H9 (cell line): Measurements from ENCODE around the gene CRY2. TPM values are rescaled to one million over a fixed set of nuclear protein-coding genes. Genes with fewer than 3 reads are reported as not detected.
"Not testable (repeated sequence)": the region's sequence is repeated elsewhere in the genome, so short reads cannot be mapped to it uniquely, and the experiment has no call there.

Experiments
- DNase-seq: peaks from one replicate; pipeline ENCODE4 v3.0.0-alpha.2; 2017
- H2AFZ ChIP-seq: one replicate; pipeline ENCODE4 v1.6.1; 2013; ENCODE audit warnings: mild to moderate bottlenecking, low read length, control low read depth, moderate library complexity
- H2AK5ac ChIP-seq: 2 replicates; pipeline ENCODE4 v1.6.1; 2013; ENCODE audit warnings: low read length, control low read depth, mixed read lengths; ENCODE audit not compliant: insufficient read length
- H2BK120ac ChIP-seq: one replicate; pipeline ENCODE4 v1.6.1; 2013; ENCODE audit warnings: low read depth, mild to moderate bottlenecking, low read length, control low read depth, inconsistent platforms; ENCODE audit not compliant: poor library complexity, severe bottlenecking
- H2BK12ac ChIP-seq: 2 replicates; pipeline ENCODE4 v1.6.1; 2013; ENCODE audit warnings: low read length, control low read depth, mixed read lengths, low read depth; ENCODE audit not compliant: insufficient read length
- H2BK15ac ChIP-seq: 2 replicates; pipeline ENCODE4 v1.6.1; 2013; ENCODE audit warnings: low read depth, low read length, control low read depth
- H2BK20ac ChIP-seq: one replicate; pipeline ENCODE4 v1.6.1; 2013; ENCODE audit warnings: low read depth, mild to moderate bottlenecking, low read length, control low read depth, inconsistent platforms; ENCODE audit not compliant: poor library complexity, severe bottlenecking
- H2BK5ac ChIP-seq: 2 replicates; pipeline ENCODE4 v1.6.1; 2013; ENCODE audit warnings: low read length, control low read depth, mixed read lengths; ENCODE audit not compliant: insufficient read length
- H3K14ac ChIP-seq: 2 replicates; pipeline ENCODE4 v1.6.1; 2013; ENCODE audit warnings: low read length, control low read depth; ENCODE audit not compliant: insufficient read depth
- H3K18ac ChIP-seq: 2 replicates; pipeline ENCODE4 v1.6.1; 2013; ENCODE audit warnings: low read depth, mild to moderate bottlenecking, mixed read lengths, low read length, control low read depth; ENCODE audit not compliant: insufficient read length
- H3K23ac ChIP-seq: 2 replicates; pipeline ENCODE4 v1.6.1; 2013; ENCODE audit warnings: low read length, control low read depth, mixed read lengths, low read depth; ENCODE audit not compliant: insufficient read length
- H3K23me2 ChIP-seq: 2 replicates; pipeline ENCODE4 v1.6.1; 2013; ENCODE audit warnings: low read depth, mild to moderate bottlenecking, mixed read lengths, low read length, control low read depth; ENCODE audit not compliant: insufficient read length, poor library complexity, severe bottlenecking
- H3K27ac ChIP-seq: 2 replicates; pipeline ENCODE4 v1.5.1; 2013; ENCODE audit warnings: low read length, control low read depth, mixed read lengths, low read depth; ENCODE audit not compliant: insufficient read length
- H3K27me3 ChIP-seq: 2 replicates; pipeline ENCODE4 v1.6.1; 2013; ENCODE audit warnings: low read length, control low read depth, inconsistent platforms; ENCODE audit not compliant: insufficient read depth
- H3K4ac ChIP-seq: 2 replicates; pipeline ENCODE4 v1.6.1; 2013; ENCODE audit warnings: low read depth, mild to moderate bottlenecking, control low read depth, inconsistent platforms, low read length, moderate library complexity
- H3K4me1 ChIP-seq: 2 replicates; pipeline ENCODE4 v1.6.1; 2013; ENCODE audit warnings: low read length, control low read depth, inconsistent platforms; ENCODE audit not compliant: insufficient read depth
- H3K4me2 ChIP-seq: 2 replicates; pipeline ENCODE4 v1.6.1; 2013; ENCODE audit warnings: low read length, control low read depth, mixed read lengths; ENCODE audit not compliant: insufficient read length, insufficient read depth
- H3K56ac ChIP-seq: 2 replicates; pipeline ENCODE4 v1.6.1; 2013; ENCODE audit warnings: low read depth, mild to moderate bottlenecking, mixed read lengths, low read length, control low read depth; ENCODE audit not compliant: insufficient read length
- H3K79me1 ChIP-seq: 2 replicates; pipeline ENCODE4 v1.6.1; 2013; ENCODE audit warnings: low read depth, mild to moderate bottlenecking, moderate library complexity, low read length, control low read depth, inconsistent platforms; ENCODE audit not compliant: insufficient read depth, poor library complexity, severe bottlenecking
- H3K79me2 ChIP-seq: 2 replicates; pipeline ENCODE4 v1.6.1; 2013; ENCODE audit warnings: low read length, control low read depth, inconsistent platforms; ENCODE audit not compliant: insufficient read depth
- H3K9ac ChIP-seq: 2 replicates; pipeline ENCODE4 v1.6.1; 2013; ENCODE audit warnings: low read length, control low read depth, mixed read lengths; ENCODE audit not compliant: insufficient read length; ENCODE audit errors: extremely low read depth
- H3K9me3 ChIP-seq: one replicate; pipeline ENCODE4 v1.6.1; 2013; ENCODE audit warnings: low read depth, low read length, inconsistent platforms; ENCODE audit not compliant: control insufficient read depth
- H3T11ph ChIP-seq: one replicate; pipeline ENCODE4 v1.6.1; 2013; ENCODE audit warnings: mild to moderate bottlenecking, low read length, control low read depth, inconsistent platforms
- H4K20me1 ChIP-seq: one replicate; pipeline ENCODE4 v1.6.1; 2013; ENCODE audit not compliant: control insufficient read depth, insufficient read length, insufficient read depth
- H4K5ac ChIP-seq: 2 replicates; pipeline ENCODE4 v1.6.1; 2013; ENCODE audit warnings: low read depth, mild to moderate bottlenecking, mixed read lengths, low read length, control low read depth; ENCODE audit not compliant: insufficient read length
- H4K8ac ChIP-seq: replicated peaks from 2 replicates; pipeline ENCODE4 v1.6.1; 2013; ENCODE audit warnings: low read length, control low read depth, mixed read lengths, low read depth; ENCODE audit not compliant: insufficient read length
- H4K91ac ChIP-seq: 2 replicates; pipeline ENCODE4 v1.6.1; 2013; ENCODE audit warnings: low read depth, mild to moderate bottlenecking, moderate library complexity, mixed read lengths, low read length, control low read depth; ENCODE audit not compliant: insufficient read length
- H3K27ac Mint-ChIP-seq, 3 experiments: 2 replicates in 2 of 3; 3 replicates in 1 of 3; pipeline ENCODE4 v1.8.0; 2020 to 2021; ENCODE audit warnings: mixed read lengths in 3 of 3, mild to moderate bottlenecking in 1 of 3, moderate library complexity in 1 of 3
- H3K27me3 Mint-ChIP-seq: 2 replicates; pipeline ENCODE4 v1.8.0; 2021; ENCODE audit warnings: low read depth, mild to moderate bottlenecking, moderate library complexity, mixed read lengths
- H3K36me3 Mint-ChIP-seq, 3 experiments: 2 replicates in 2 of 3; 3 replicates in 1 of 3; pipeline ENCODE4 v1.8.0; 2020 to 2021; ENCODE audit warnings: low read depth in 3 of 3, mixed read lengths in 3 of 3; ENCODE audit not compliant: insufficient read depth in 1 of 3
- H3K4me1 Mint-ChIP-seq, 2 experiments: 2 replicates each; pipeline ENCODE4 v1.8.0; 2020; ENCODE audit warnings: mixed read lengths in 2 of 2
- H3K4me3 Mint-ChIP-seq, 2 experiments: 2 replicates in 1 of 2; 3 replicates in 1 of 2; pipeline ENCODE4 v1.8.0; 2020 to 2021; ENCODE audit warnings: mild to moderate bottlenecking in 2 of 2, mixed read lengths in 2 of 2, moderate library complexity in 1 of 2
- H3K9me3 Mint-ChIP-seq, 2 experiments: 2 replicates in 1 of 2; 3 replicates in 1 of 2; pipeline ENCODE4 v1.8.0; 2020; ENCODE audit warnings: mild to moderate bottlenecking in 2 of 2, mixed read lengths in 2 of 2, moderate library complexity in 1 of 2
- CTCF ChIP-seq: fragments of 200-600 bp; sonication (generic); conservative IDR thresholded peaks from 3 replicates; pipeline ENCODE4 v1.8.0; 2021; ENCODE audit warnings: antibody characterized with exemption, mild to moderate bottlenecking
- WGBS: extraction: QIAGEN DNeasy Blood & Tissue Kit; methylation state at CpG from one replicate; pipeline ENCODE4 v1.1.7; 2013; ENCODE audit warnings: missing lambda C conversion rate, low lambda C conversion rate, mixed read lengths; ENCODE audit not compliant: insufficient read length; ENCODE audit errors: extremely low coverage; 5-methylcytosine and 5-hydroxymethylcytosine counted together
- total RNA-seq: library from RNA; stranded (reverse); gene quantifications from 2 replicates; pipeline ENCODE4 v1.2.1, GENCODE V29; 2021

Gene CRY2
- total RNA-seq, 1 experiment from 2014 or later, result 14.4 TPM

- no peak for DNase-seq
- Histone ChIP-seq H2BK120ac (no peak overlapping the region), H3K4ac (no peak overlapping the region), H3T11ph (no peak overlapping the region), H2BK5ac (no peak overlapping the region), H3K79me1 (no peaks in the 10 kb centered on the region), H3K23me2 (no peaks in the 10 kb centered on the region), H2BK12ac (no peak overlapping the region), H4K91ac (no peak overlapping the region), H3K18ac (no peak overlapping the region), H2BK15ac (no peak overlapping the region; the same call in 1 of the 2 replicates), H3K27me3 (no peaks in the 10 kb centered on the region), H2AK5ac (no peak overlapping the region), H2AFZ (no peak overlapping the region), H3K9ac (no peak overlapping the region), H2BK20ac (no peak overlapping the region), H3K4me1 (no peaks in the 10 kb centered on the region), H4K5ac (no peak overlapping the region), H3K23ac (no peak overlapping the region), H4K20me1 (no peaks in the 10 kb centered on the region), H4K8ac (no peak overlapping the region), H3K4me2 (no peak overlapping the region), H3K56ac (no peak overlapping the region), H3K27ac (no peak overlapping the region), H3K14ac (no peak overlapping the region), H3K79me2 (no peaks in the 10 kb centered on the region), H3K9me3 (no peaks in the 10 kb centered on the region)
- Mint-ChIP-seq H3K4me3 (no peak overlapping the region), H3K4me1 (peaks cover 4 to 12% of the 10 kb centered on the region in 2 experiments), H3K36me3 (no peaks in the 10 kb centered on the region; a peak in 2 of 7 replicates), H3K9me3 (peaks cover 0 to 3% of the 10 kb centered on the region in 2 experiments; a peak in 3 of 5 replicates), H3K27me3 (peaks cover 48% of the 10 kb centered on the region), H3K27ac (no peak overlapping the region; a peak in 1 of 7 replicates)
- TF ChIP-seq CTCF, result no peak
- WGBS, result no CpG with 5 or more reads among the region's 6 CpGs
Measured at GRCh38 chr11:45839204-45839603, 8.1 kb upstream of the CRY2 start.

GRCh38 chr11:45840251-45840650, 7.0 kb upstream of the CRY2 start:
- H3K4me3 Mint-ChIP-seq, H3K27ac ChIP-seq, H2BK120ac ChIP-seq, H3K23ac ChIP-seq, H3K56ac ChIP-seq, H3T11ph ChIP-seq, H3K27me3 ChIP-seq, H3K9ac ChIP-seq, H2AFZ ChIP-seq, H2BK15ac ChIP-seq, H2AK5ac ChIP-seq, H3K18ac ChIP-seq, H2BK12ac ChIP-seq, H3K4ac ChIP-seq, H3K14ac ChIP-seq, H3K36me3 Mint-ChIP-seq, H2BK20ac ChIP-seq, H3K79me1 ChIP-seq, H4K5ac ChIP-seq, H4K20me1 ChIP-seq, H3K79me2 ChIP-seq, H3K9me3 Mint-ChIP-seq, H4K8ac ChIP-seq, H3K4me1 ChIP-seq, H3K27ac Mint-ChIP-seq, H3K9me3 ChIP-seq, H3K4me1 Mint-ChIP-seq, H3K4me2 ChIP-seq, H3K23me2 ChIP-seq, H2BK5ac ChIP-seq, DNase-seq, H4K91ac ChIP-seq: not testable (repeated sequence)
- WGBS, result no CpG with 5 or more reads among the region's 13 CpGs
- H3K27me3 Mint-ChIP-seq, result peaks cover 49% of the 10 kb centered on the region
